ENCODE results near the gene ZEB1.

DNA sequence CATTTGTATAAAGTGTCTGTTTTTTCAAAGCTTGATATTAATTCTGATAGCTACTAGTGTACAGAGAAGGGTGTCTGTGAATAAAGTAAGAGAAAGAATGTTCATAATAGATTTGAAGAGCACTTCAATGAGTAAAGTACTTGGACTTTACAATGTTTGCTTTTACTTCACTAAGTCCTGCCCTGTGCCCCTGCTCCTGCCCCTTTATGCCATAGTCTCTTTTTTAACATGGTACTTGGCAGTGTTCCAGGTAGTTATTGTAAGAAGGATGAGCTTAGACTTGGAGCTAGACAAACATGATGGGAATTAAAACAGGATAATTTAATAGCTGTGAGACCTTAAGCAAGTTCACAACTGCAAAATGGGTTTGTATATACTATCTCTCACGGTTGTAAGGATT is 41.0 kb downstream of the ZEB1 start:
- no peak for TF ChIP-seq POLR2A (IDR thresholded peaks at IDR 0.05)
- TF ChIP-seq, protein P1, sequence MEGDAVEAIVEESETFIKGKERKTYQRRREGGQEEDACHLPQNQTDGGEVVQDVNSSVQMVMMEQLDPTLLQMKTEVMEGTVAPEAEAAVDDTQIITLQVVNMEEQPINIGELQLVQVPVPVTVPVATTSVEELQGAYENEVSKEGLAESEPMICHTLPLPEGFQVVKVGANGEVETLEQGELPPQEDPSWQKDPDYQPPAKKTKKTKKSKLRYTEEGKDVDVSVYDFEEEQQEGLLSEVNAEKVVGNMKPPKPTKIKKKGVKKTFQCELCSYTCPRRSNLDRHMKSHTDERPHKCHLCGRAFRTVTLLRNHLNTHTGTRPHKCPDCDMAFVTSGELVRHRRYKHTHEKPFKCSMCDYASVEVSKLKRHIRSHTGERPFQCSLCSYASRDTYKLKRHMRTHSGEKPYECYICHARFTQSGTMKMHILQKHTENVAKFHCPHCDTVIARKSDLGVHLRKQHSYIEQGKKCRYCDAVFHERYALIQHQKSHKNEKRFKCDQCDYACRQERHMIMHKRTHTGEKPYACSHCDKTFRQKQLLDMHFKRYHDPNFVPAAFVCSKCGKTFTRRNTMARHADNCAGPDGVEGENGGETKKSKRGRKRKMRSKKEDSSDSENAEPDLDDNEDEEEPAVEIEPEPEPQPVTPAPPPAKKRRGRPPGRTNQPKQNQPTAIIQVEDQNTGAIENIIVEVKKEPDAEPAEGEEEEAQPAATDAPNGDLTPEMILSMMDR (IDR thresholded peaks at IDR 0.05): no peak
- TF ChIP-seq POLR2AphosphoS5 (IDR thresholded peaks at IDR 0.05; ENCODE audit: insufficient read depth in 1 of 2, low read depth in 1 of 2): no peak

Data from vagina (tissue), 2 donors.